ENCODE data around the gene SLC22A2.

The SLC22A2 gene

GRCh38 chr6:160173806-160174527, 84.7 kb downstream of the SLC22A2 start:
- H3K27ac ChIP-seq = no peak overlapping the region

GRCh38 chr6:160172704-160173103, 85.9 kb downstream of the SLC22A2 start:
- Histone ChIP-seq H3K36me3 (ENCODE audit: control insufficient read depth, insufficient read depth, low read length) (no peaks in the 10 kb centered on the region), H3K9me3 (ENCODE audit: control insufficient read depth, low read length) (no peaks in the 10 kb centered on the region), H3K4me2 (ENCODE audit: low read length) (no peak overlapping the region), H2AFZ (no peak overlapping the region), H3K27me3 (ENCODE audit: control insufficient read depth, insufficient read depth, low read length) (no peaks in the 10 kb centered on the region), H3K4me1 (no peaks in the 10 kb centered on the region), H3K79me2 (no peaks in the 10 kb centered on the region), H3K9ac (no peak overlapping the region), H3K4me3 (ENCODE audit: low read depth, low read length) (no peak overlapping the region), H3K27ac (no peak overlapping the region)
- TF ChIP-seq CTCF (IDR thresholded peaks at IDR 0.05) = no peak

More at GRCh38 chr6:160173806-160174527, 84.7 kb downstream of the SLC22A2 start:
- H3K36me3 ChIP-seq (ENCODE audit: control insufficient read depth, insufficient read depth, low read length) = no peaks in the 10 kb centered on the region
- H3K4me1 ChIP-seq = no peaks in the 10 kb centered on the region
- H3K27me3 ChIP-seq (ENCODE audit: control insufficient read depth, insufficient read depth, low read length) = no peaks in the 10 kb centered on the region
- TF ChIP-seq CTCF (IDR thresholded peaks at IDR 0.05) = no peak
- no peak overlapping the region for H3K4me2 ChIP-seq (ENCODE audit: low read length)
- no peak overlapping the region for H3K9ac ChIP-seq
- H3K9me3 ChIP-seq (ENCODE audit: control insufficient read depth, low read length) = no peaks in the 10 kb centered on the region
- H3K79me2 ChIP-seq = no peaks in the 10 kb centered on the region
- H3K4me3 ChIP-seq (ENCODE audit: low read depth, low read length) = no peak overlapping the region
- H2AFZ ChIP-seq = no peak overlapping the region

- Histone ChIP-seq H2AFZ (no peak overlapping the region), H3K9me3 (ENCODE audit: control insufficient read depth, low read length) (no peaks in the 10 kb centered on the region), H3K79me2 (no peaks in the 10 kb centered on the region), H3K4me3 (ENCODE audit: low read depth, low read length) (no peak overlapping the region), H3K27ac (no peak overlapping the region), H3K27me3 (ENCODE audit: control insufficient read depth, insufficient read depth, low read length) (no peaks in the 10 kb centered on the region), H3K4me1 (no peaks in the 10 kb centered on the region), H3K9ac (no peak overlapping the region), H3K36me3 (ENCODE audit: control insufficient read depth, insufficient read depth, low read length) (no peaks in the 10 kb centered on the region), H3K4me2 (ENCODE audit: low read length) (no peak overlapping the region)
- no peak for TF ChIP-seq CTCF (IDR thresholded peaks at IDR 0.05)
Measured at GRCh38 chr6:160170018-160170680, 88.5 kb downstream of the SLC22A2 start.

- no peak overlapping the region for H3K9ac ChIP-seq
- H2AFZ ChIP-seq = no peak overlapping the region
- no peaks in the 10 kb centered on the region for H3K9me3 ChIP-seq (ENCODE audit: control insufficient read depth, low read length)
- no peaks in the 10 kb centered on the region for H3K36me3 ChIP-seq (ENCODE audit: control insufficient read depth, insufficient read depth, low read length)
- H3K4me2 ChIP-seq (ENCODE audit: low read length) = no peak overlapping the region
- no peak overlapping the region for H3K27ac ChIP-seq
- H3K4me1 ChIP-seq = no peaks in the 10 kb centered on the region
- H3K79me2 ChIP-seq = no peaks in the 10 kb centered on the region
- TF ChIP-seq CTCF (IDR thresholded peaks at IDR 0.05) = no peak
- no peaks in the 10 kb centered on the region for H3K27me3 ChIP-seq (ENCODE audit: control insufficient read depth, insufficient read depth, low read length)
- H3K4me3 ChIP-seq (ENCODE audit: low read depth, low read length) = no peak overlapping the region
Measured at GRCh38 chr6:160167604-160168399, 90.8 kb downstream of the SLC22A2 start.

Measured in parathyroid adenoma (tissue), 2 donors.